ENCODE results near the gene C17orf50.
A peak's percentile ranks its signal among the peaks of the same experiment; 100 is the strongest.

The C17orf50 gene

GRCh38 chr17:35795007-35795870, 34.6 kb downstream of the C17orf50 start, which contains the start of gene MMP28:
Gene MMP28, minus strand, starts transcription at chr17:35795641. Its CDS starts 264 bp downstream, at chr17:35795377.
- peak within 1 kb of the TSS; percentile 36 for H3K4me3 ChIP-seq (ENCODE audit: low read length)
- no peak for TF ChIP-seq CTCF (conservative IDR thresholded peaks at IDR 0.05; ENCODE audit: low read length)
- no peak for DNase-seq (ENCODE audit: low read depth)

DNA sequence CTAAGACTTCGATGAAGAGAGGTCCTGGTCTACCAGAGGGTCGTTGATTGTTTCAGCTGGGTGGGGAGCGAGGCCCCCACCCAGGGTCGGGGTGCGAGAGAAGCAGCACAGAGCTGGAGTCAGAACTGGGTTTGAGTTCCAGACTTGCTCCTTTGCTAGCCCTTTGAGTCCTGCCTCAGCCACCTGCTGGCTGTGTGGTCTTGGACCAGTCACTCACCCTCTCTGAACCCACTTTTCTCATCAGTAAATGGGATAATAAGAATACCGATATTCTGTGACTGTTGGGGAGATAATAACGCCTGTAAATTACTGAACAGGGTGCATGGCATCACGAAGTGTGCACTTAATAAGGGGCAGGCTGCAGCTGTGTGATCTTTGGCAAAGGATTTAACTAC, 35.2 kb downstream of the C17orf50 start:
- DNase-seq (ENCODE audit: low read depth), result no peak
- H3K4me3 ChIP-seq (ENCODE audit: low read length), result peak overlapping the region; percentile 36
- no peak for TF ChIP-seq CTCF (conservative IDR thresholded peaks at IDR 0.05; ENCODE audit: low read length)

GRCh38 chr17:35796942-35797341, 36.3 kb downstream of the C17orf50 start:
- no peak for DNase-seq (ENCODE audit: low read depth)
- no peak for TF ChIP-seq CTCF (conservative IDR thresholded peaks at IDR 0.05; ENCODE audit: low read length)
- H3K4me3 ChIP-seq (ENCODE audit: low read length), result no peak overlapping the region

DNA sequence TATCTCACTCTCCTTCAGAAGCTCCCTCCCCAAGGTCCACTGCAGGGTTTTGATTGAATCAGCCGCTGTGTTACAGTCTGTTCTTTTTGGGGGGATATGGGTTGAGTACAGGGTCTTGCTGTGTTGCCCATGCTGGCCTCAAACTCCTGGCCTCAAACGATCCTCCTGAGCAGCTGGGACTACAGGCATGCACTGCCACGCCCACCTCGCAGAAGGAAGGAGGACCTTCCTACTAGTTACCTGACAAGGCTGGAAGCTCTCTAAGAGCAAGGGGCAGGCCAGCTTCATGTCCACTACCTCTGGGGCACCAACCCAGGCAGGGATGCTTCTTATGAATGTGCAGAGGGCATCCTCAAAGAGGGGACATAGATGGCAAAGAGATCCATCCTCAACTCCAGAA, 36.7 kb downstream of the C17orf50 start:
- no peak for DNase-seq (ENCODE audit: low read depth)
- no peak for TF ChIP-seq CTCF (conservative IDR thresholded peaks at IDR 0.05; ENCODE audit: low read length)

DNA sequence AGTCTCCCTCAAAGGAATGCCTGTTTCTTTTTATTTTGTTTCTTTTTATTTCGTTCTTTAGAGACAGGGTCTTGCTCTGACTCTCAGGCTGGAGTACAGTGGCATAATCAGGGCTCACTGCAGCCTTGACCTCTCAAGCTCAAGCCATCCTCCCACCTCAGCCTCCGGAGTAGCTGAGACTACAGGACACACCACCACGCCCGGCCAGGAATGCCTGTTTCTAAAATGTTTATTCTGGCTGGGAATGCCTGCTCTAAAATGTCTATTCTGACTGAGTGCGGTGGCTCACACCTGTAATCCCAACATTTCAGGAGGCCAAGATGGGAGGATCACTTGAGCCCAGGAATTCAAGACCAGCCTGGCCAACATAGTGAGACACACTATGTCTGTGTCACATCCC, 37.2 kb downstream of the C17orf50 start:
- DNase-seq (ENCODE audit: low read depth), result no peak
- TF ChIP-seq CTCF (conservative IDR thresholded peaks at IDR 0.05; ENCODE audit: low read length), result no peak
- H3K4me3 ChIP-seq (ENCODE audit: low read length), result no peak overlapping the region

More for the DNA sequence above, 36.7 kb downstream of the C17orf50 start:
- no peak overlapping the region for H3K4me3 ChIP-seq (ENCODE audit: low read length)

- peak; percentile 88 for DNase-seq (ENCODE audit: low read depth)
- no peak overlapping the region for H3K4me3 ChIP-seq (ENCODE audit: low read length)
- no peak for TF ChIP-seq CTCF (conservative IDR thresholded peaks at IDR 0.05; ENCODE audit: low read length)
Measured at GRCh38 chr17:35799942-35800341, 39.3 kb downstream of the C17orf50 start.

All from AG10803 (cell line).